Panc1 (cell line): Measurements from ENCODE around the gene TAMALIN. TPM values are rescaled to one million over a fixed set of nuclear protein-coding genes. Genes with fewer than 3 reads are reported as not detected.

Experiments used
- ATAC-seq: fragments of 200-7000 bp; cut with Tn5 transposase; 2 replicates; pipeline ENCODE4 v1.9.1; 2020; ENCODE audit warnings: mild to moderate bottlenecking, moderate library complexity
- BruUV-seq: library from RNA; stranded (reverse); fragments of 400-500 nt; replicated peaks from 2 replicates; lab custom pipeline; 2021; lab: Mats Ljungman, UMichigan
- CTCF ChIA-PET: fragments of 300-600 bp; sonication (Branson Sonifier 250); formaldehyde crosslinking; loops from one replicate; lab custom pipeline; 2022; ENCODE audit warnings: antibody characterized with exemption; lab: Charles Lee
- POLR2A ChIA-PET: fragments of 300-600 bp; sonication (Branson Sonifier 250); formaldehyde crosslinking; loops from one replicate; lab custom pipeline; 2022; ENCODE audit warnings: antibody characterized with exemption; lab: Charles Lee
- DNase-seq: peaks from one replicate; pipeline ENCODE4 v3.0.0-alpha.2; 2010; ENCODE audit warnings: low read depth, low spot score
- H3K27ac ChIP-seq: 2 replicates; pipeline ENCODE4 v1.5.1; 2011; ENCODE audit warnings: mild to moderate bottlenecking, low read length, inconsistent platforms
- H3K27me3 ChIP-seq: fragments of 200-500 bp; sonication (Bioruptor generic); 2 replicates; pipeline ENCODE4 v1.6.0; 2014; ENCODE audit warnings: low read length, inconsistent platforms; ENCODE audit not compliant: control insufficient read depth, insufficient read depth
- H3K36me3 ChIP-seq: fragments of 200-500 bp; sonication (Bioruptor generic); 2 replicates; pipeline ENCODE4 v1.5.1; 2014; ENCODE audit warnings: inconsistent platforms, mild to moderate bottlenecking, low read length, moderate library complexity; ENCODE audit not compliant: control insufficient read depth, insufficient read depth
- H3K4me1 ChIP-seq: 2 replicates; pipeline ENCODE4 v1.5.1; 2011; ENCODE audit warnings: inconsistent platforms, mild to moderate bottlenecking, low read length, moderate library complexity; ENCODE audit not compliant: control insufficient read depth, insufficient read depth
- H3K4me3 ChIP-seq, 2 experiments: 2 replicates each; pipeline ENCODE4 v1.5.1; 2011 to 2012; ENCODE audit warnings: low read depth in 2 of 2, low read length in 2 of 2, mild to moderate bottlenecking in 2 of 2, inconsistent platforms in 1 of 2, moderate library complexity in 1 of 2
- H3K9me3 ChIP-seq: fragments of 200-500 bp; sonication (Bioruptor generic); 2 replicates; pipeline ENCODE4 v1.5.1; 2014; ENCODE audit warnings: low read depth, mild to moderate bottlenecking, inconsistent platforms, low read length, moderate library complexity; ENCODE audit not compliant: control insufficient read depth, insufficient read depth
- POLR2AphosphoS5 ChIP-seq: IDR thresholded peaks from 2 replicates; pipeline ENCODE4 v1.6.1; 2012; ENCODE audit warnings: mild to moderate bottlenecking, low read depth, low read length, moderate library complexity
- SIN3A ChIP-seq: IDR thresholded peaks from 2 replicates; pipeline ENCODE4 v1.6.1; 2012; ENCODE audit warnings: low read depth, mild to moderate bottlenecking, low read length, moderate library complexity, borderline replicate concordance; ENCODE audit not compliant: insufficient read depth
- TCF7L2 ChIP-seq: IDR thresholded peaks from 2 replicates; pipeline ENCODE4 v1.6.1; 2011; ENCODE audit warnings: mild to moderate bottlenecking, low read depth, low read length, inconsistent platforms
- in situ Hi-C: cut with HindIII; loops from 2 replicates; pipeline ENCODE4 v1.10.0; 2016; ENCODE audit warnings: low sequenced_read_pairs, low pct_unique_long_range_greater_than_20kb
- intact Hi-C: fragments of 100-400 bp; cut with micrococcal nuclease; formaldehyde crosslinking; loops from one replicate; pipeline ENCODE4 v1.10.0; 2022; ENCODE audit not compliant: unreplicated experiment
- total RNA-seq: library from RNA; stranded (reverse); gene quantifications from one replicate; pipeline ENCODE4 v1.2.1, GENCODE V29; 2021; ENCODE audit not compliant: unreplicated experiment
- TF ChIP-seq, protein P1 (sequence below): fragments of 450-650 bp; IDR thresholded peaks from 2 replicates; pipeline ENCODE4 v1.5.1; 2017; ENCODE audit warnings: mild to moderate bottlenecking
- TF ChIP-seq, protein P2 (sequence below), 2 experiments: IDR thresholded peaks; 2 replicates each; pipeline ENCODE4 v1.6.1; 2011 to 2012; ENCODE audit warnings: low read depth in 2 of 2, control low read depth in 1 of 2, low read length in 1 of 2, mild to moderate bottlenecking in 1 of 2, moderate library complexity in 1 of 2; ENCODE audit not compliant: insufficient read depth in 1 of 2

The TAMALIN gene
- total RNA-seq, 1 experiment from 2014 or later, result 0.82 TPM

DNA sequence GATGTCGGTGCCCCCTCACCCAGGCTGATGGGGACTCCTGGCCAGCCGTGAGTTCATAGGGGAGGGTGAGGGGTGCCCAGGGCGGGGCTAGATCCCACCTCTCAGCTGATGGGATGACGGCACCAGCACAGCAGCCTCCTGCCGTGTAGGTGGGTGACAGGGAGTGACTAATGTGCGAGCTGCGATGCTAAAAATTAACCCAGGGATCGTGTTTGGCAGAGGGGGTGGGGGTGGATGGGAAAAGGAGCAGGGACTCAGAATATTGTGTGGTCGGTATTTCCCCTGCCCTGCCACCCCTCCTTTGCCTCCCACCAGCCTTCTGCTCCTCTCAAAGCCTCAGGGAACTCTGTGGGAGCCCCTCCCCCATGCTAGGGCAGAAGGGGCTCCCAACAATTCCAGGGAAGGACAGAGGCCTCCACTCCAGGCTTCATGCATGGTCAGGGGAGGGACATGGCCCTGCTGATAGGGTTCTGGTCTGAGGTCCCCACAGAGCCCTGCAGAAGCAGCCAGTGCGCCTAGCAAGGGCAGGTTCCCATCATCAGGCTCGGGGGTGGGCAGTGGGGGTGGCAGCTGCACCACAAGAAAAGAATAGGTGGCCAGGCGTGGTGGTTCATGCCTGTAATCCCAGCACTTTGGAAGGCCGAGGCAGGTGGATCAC, 12.5 kb downstream of the TAMALIN start:
- peaks cover 3% of the 10 kb centered on the region; the same call in 1 of the 2 replicates for H3K4me1 ChIP-seq
- no peak for ATAC-seq
- H3K27me3 ChIP-seq, result no peaks in the 10 kb centered on the region
- DNase-seq, result no peak
- CTCF ChIA-PET, result interaction anchor here (5.8 kb wide), 1 partner anchor 15 kb away, joined by 62 read pairs; no protein-coding TSS in a partner anchor
- no TSS peak for BruUV-seq
- no peak overlapping the region for H3K27ac ChIP-seq
- TF ChIP-seq SIN3A, result no peak
- TF ChIP-seq, protein P1, sequence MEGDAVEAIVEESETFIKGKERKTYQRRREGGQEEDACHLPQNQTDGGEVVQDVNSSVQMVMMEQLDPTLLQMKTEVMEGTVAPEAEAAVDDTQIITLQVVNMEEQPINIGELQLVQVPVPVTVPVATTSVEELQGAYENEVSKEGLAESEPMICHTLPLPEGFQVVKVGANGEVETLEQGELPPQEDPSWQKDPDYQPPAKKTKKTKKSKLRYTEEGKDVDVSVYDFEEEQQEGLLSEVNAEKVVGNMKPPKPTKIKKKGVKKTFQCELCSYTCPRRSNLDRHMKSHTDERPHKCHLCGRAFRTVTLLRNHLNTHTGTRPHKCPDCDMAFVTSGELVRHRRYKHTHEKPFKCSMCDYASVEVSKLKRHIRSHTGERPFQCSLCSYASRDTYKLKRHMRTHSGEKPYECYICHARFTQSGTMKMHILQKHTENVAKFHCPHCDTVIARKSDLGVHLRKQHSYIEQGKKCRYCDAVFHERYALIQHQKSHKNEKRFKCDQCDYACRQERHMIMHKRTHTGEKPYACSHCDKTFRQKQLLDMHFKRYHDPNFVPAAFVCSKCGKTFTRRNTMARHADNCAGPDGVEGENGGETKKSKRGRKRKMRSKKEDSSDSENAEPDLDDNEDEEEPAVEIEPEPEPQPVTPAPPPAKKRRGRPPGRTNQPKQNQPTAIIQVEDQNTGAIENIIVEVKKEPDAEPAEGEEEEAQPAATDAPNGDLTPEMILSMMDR, result no peak
- no peak for TF ChIP-seq TCF7L2
- no peak for TF ChIP-seq POLR2AphosphoS5
- TF ChIP-seq, protein P2, sequence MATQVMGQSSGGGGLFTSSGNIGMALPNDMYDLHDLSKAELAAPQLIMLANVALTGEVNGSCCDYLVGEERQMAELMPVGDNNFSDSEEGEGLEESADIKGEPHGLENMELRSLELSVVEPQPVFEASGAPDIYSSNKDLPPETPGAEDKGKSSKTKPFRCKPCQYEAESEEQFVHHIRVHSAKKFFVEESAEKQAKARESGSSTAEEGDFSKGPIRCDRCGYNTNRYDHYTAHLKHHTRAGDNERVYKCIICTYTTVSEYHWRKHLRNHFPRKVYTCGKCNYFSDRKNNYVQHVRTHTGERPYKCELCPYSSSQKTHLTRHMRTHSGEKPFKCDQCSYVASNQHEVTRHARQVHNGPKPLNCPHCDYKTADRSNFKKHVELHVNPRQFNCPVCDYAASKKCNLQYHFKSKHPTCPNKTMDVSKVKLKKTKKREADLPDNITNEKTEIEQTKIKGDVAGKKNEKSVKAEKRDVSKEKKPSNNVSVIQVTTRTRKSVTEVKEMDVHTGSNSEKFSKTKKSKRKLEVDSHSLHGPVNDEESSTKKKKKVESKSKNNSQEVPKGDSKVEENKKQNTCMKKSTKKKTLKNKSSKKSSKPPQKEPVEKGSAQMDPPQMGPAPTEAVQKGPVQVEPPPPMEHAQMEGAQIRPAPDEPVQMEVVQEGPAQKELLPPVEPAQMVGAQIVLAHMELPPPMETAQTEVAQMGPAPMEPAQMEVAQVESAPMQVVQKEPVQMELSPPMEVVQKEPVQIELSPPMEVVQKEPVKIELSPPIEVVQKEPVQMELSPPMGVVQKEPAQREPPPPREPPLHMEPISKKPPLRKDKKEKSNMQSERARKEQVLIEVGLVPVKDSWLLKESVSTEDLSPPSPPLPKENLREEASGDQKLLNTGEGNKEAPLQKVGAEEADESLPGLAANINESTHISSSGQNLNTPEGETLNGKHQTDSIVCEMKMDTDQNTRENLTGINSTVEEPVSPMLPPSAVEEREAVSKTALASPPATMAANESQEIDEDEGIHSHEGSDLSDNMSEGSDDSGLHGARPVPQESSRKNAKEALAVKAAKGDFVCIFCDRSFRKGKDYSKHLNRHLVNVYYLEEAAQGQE (IDR thresholded peaks at IDR 0.05; ENCODE audit: insufficient read depth in 1 of 2, low read depth in 2 of 2, low read length in 1 of 2), result no peak
- H3K9me3 ChIP-seq, result no peaks in the 10 kb centered on the region
- no peaks in the 10 kb centered on the region for H3K36me3 ChIP-seq
- in situ Hi-C loops (no loop called here), intact Hi-C loops (no loop called here)
- POLR2A ChIA-PET, result no interaction called here
- no peak overlapping the region for H3K4me3 ChIP-seq

DNA sequence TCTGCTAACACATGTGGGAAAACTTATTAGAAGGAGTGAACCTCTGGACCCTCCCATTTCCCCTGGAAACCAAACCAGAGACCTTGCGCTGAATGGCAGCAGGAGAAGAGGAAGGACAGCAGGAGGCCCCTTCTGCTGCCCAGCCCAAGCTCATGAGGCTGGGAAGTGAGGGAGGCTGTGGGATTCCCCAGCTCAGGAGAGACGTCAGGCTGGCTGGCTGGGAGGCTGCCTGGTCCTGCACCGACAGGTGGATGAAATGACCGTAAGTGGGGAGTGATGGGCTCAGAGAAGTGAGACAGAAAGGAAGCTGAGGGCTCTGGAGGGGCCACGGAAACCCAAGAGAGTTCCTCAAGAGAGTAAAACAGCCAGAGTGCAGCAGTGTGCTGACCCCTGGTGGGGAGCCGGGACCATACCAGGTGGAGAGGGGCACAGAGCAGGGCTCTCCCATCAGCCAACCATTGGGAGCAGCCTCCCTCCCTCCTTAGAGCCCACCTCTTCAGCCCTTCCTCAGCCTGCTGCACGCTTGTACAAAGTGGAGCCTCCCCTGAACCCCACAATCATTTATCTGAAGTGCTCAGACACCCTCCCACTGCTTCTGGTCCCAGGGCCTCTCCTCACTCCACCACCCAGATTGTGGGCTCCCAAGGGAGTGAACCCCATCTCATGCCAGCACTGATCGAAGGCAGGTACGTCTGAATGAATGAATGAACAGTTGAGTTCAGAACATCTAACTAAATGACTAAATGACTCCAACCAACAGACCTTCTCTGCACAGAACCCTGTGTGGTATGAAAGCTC, 14.0 kb downstream of the TAMALIN start:
- ATAC-seq (peak; percentile 46), DNase-seq (no peak)
- ChIA-PET POLR2A (no interaction called here), CTCF (interaction anchor here (0.5 to 5.8 kb wide), 8 partner anchors 12 to 803 kb away, joined by 3 to 62 read pairs (median 5); partner anchors contain the start of gene POU6F1)
- intact Hi-C loops (loop anchor here (2.0 kb wide), 1 partner anchor 16 kb away; no protein-coding TSS in a partner anchor), in situ Hi-C loops (no loop called here)
- Histone ChIP-seq H3K36me3 (no peaks in the 10 kb centered on the region), H3K4me1 (peaks cover 3% of the 10 kb centered on the region; the same call in 1 of the 2 replicates), H3K4me3 (no peak overlapping the region; a peak in 1 of 4 replicates), H3K27ac (no peak overlapping the region), H3K9me3 (no peaks in the 10 kb centered on the region), H3K27me3 (no peaks in the 10 kb centered on the region)
- BruUV-seq, result no TSS peak
- TF ChIP-seq, protein P1, result peak; percentile 85
- TF ChIP-seq, protein P2 (IDR thresholded peaks at IDR 0.05; ENCODE audit: insufficient read depth in 1 of 2, low read depth in 2 of 2, low read length in 1 of 2), result no peak
- TF ChIP-seq TCF7L2, result no peak
